Inflammatory macrophage treated with lipopolysaccharide for 1 hour (primary cell): Measurements from ENCODE around the gene GOLGA2.
A peak's percentile ranks its signal among the peaks of the same experiment; 100 is the strongest.

Source experiments
- DNase-seq, 2 donors: peaks; one replicate each; pipeline ENCODE4 v3.0.0-alpha.2; 2020 to 2022

GOLGA2 gene

DNA sequence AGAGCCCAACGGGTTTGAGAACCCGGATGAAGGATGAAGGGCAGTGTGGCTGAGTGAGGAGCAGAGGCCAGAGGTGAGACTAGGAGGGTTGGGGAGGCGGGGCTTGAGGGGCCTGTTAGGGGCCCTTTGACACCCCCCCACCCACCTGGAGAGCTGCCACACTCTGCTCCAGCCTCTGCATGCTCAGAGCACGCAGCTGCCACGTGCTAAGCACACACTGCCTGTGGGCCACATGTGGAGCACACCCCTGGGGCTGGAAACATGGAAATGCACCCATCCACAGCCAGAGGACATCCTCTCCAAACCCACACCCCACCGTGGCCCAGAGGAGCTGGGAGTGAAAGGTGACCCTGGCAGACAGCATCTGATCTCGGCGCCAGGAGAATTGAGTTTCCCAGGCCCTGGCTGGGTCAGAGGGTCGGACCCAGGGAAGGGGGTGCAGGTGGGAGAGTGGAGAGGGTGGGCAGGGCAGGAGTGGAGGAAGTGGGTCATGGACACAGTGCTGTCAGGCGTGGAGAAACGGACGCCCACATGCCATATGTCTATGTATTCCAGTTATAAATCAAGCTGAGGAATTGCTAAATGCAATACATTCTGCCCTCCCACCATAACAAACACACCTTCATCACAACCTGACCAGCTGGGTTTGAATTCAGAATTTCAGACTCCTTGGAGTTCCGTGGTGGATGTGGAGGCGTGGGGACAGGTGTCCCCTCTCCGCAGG, 66.7 kb downstream of the GOLGA2 start:
- DNase-seq: no peak

DNA sequence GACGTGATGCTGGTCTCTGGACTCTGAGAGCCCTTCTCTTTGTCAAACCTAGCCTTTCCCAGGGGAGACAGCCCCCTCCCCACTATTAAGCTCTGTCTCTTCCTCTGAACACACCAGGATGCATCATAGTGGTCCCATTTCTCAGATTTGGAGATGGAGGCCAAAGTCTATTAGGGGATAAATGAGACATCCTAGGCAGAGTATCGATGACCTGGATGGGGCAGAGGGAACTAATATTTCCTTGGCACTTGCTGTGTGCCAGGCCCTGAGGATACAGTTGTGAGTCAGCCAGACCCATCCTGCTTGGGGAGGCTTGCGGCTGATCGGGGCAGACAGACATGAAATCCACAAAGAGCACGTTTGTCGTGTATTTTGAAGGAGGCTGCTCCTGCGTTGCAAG, 67.4 kb downstream of the GOLGA2 start:
- no peak for DNase-seq

DNA sequence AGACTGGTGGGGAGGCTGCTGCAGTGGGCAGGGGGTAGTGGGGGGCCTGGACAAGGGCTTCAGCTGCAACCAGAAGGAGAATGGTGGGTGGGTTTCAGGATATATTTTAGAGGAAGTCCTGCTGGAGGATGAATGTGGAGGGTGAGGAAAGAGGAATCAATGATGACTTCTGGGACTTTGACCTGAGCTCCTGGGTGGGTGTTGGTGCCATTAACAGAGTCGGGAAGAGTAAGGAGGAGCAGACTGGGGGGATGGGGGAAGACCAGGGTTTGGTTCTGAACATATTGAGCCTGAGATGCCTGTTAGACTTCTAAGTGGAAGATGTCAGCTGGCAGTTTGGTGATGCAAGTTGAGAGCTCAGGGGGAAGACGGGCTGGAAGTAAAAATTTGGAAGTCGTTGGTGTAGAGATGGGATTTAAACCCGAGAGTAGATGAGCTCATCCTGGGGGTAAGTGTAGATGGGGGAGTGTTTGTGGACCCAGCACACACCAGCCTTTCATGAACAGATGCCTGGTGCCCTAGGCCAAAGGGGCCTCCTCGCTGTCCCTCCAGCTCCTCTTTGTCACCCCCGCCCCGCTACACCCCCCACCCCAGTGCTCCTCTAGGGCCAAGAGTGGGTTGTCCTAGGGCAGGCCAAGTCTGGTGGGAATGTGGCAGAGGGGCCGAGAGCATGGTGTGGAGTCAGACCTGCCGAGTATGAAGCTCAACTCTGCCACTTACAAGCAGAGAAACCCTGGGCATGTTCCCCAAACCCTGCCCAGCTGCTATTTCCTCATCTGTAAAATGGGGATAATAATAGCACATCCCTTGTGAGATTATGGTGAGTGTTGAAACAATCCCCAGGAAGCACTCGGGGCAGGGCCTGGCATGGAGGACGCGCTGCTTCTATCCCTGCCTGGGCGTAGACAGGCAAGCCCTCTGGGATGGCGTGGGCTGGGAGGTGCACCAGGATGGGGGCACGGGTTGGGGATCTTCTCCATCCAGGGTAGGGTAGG, 68.6 kb downstream of the GOLGA2 start:
- peak; percentile 20 to 29 for DNase-seq

DNA sequence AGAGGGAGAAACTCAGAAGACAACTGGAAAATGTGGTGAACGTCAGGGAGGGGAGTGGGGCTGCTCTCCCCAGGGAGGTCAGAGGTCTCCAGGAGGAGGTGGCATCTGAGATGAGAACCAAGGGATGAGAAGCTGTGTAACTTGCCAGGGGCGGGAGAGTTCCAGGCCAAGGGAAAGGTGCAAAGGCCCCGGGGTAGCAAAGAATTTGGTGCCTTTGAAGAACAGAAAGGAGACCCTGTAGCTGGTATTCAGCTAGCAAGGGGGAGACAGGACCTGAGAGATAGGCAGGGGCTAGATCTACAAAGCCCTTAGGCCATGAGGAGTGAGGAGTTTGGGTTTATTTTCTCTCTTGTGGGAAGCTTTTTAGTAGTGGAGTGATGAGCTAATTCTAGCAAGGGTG, 69.3 kb downstream of the GOLGA2 start:
- no peak for DNase-seq
